HG03066 (cell line): Measurements from ENCODE around the gene LTBP1.
"Not testable (repeated sequence)": the region's sequence is repeated elsewhere in the genome, so short reads cannot be mapped to it uniquely, and the experiment has no call there.

Source experiments
- ATAC-seq: cut with Tn5 transposase; IDR thresholded peaks from one replicate; pipeline ENCODE4 v1.9.1; 2021; ENCODE audit warnings: low read depth; ENCODE audit not compliant: unreplicated experiment

LTBP1 gene

DNA sequence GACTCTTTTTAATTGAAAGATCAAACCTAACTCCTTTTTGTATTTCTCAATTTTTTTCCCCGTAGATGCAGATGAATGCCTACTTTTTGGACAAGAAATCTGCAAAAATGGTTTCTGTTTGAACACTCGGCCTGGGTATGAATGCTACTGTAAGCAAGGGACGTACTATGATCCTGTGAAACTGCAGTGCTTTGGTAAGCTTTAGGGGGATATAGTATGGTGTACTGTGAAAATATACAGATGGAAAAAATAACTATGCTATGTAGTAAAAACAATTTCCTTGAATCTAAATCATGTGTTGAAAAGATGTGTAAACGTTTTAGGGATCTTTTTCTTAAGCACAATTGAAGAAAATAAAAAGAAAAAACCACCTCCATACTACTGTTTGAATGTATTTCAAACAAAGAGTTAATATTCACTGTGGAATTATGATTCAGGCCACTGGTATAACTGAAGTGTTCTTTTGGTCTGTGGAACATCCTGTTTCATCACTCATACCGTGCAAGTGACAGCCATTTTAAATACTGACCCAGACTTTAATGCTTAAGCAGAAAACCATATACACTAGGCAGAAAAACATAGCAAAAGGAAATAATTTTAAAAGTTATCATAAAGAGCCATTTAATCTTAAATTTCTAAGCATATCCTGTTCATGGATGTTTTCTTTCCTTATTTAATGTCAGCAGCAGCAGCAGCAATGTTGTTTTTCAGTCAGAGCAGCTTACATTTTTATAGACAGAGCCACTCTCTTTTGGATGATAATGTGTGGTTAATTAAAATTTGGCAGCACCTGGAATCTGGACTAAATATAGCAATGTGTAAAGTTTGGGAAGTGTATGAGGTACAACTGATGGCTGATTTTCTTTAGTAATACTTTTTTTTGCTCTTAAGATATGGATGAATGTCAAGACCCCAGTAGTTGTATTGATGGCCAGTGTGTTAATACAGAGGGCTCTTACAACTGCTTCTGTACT lies 416.9 kb downstream of the LTBP1 start:
- no peak for ATAC-seq

DNA sequence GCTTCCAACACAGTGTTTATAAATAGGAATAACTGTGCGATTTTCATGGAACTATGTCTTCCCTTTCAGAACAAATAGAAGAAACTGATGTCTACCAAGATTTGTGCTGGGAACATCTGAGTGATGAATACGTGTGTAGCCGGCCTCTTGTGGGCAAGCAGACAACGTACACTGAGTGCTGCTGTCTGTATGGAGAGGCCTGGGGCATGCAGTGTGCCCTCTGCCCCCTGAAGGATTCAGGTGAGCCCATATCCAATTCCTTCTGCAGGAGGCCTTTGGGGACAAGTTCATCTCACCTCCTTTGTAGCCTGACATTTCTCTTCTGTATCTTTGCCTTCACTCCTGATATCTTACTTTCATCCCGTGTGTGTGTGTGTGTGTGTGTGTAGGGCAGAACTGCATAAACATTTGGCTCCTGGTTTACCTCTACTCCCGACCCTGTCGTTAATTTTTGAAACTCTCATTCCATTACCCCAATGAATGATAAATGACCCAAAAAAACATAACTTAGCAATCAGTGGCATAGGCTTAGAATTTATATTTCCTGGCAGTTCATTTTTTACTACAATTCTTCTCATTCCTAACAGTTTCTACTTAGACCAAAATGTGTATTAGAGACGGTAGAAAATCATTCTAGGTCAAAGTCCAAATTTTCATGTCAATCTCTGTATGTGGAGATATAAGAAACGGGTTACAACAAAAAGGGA lies 418.7 kb downstream of the LTBP1 start:
- ATAC-seq: no peak

DNA sequence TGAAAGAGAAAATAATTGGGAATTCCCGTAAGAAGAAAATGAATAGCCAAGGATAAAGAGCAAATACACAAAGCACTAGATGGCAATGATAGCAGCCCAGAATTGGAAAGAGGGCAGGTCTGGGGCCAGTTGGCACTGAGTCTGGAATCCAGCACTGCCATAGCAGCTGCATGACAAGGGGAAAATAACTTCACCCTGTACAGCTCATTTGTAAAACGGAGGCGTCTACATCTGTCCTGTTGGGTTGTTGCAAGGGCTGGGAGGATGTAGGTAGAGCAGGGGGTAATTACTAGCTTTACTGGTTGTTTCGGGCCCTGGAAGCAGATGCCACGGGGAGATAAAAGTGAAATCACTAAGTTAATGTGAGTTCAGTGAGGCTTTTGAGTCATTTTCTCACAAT lies 419.7 kb downstream of the LTBP1 start:
- ATAC-seq: no peak

DNA sequence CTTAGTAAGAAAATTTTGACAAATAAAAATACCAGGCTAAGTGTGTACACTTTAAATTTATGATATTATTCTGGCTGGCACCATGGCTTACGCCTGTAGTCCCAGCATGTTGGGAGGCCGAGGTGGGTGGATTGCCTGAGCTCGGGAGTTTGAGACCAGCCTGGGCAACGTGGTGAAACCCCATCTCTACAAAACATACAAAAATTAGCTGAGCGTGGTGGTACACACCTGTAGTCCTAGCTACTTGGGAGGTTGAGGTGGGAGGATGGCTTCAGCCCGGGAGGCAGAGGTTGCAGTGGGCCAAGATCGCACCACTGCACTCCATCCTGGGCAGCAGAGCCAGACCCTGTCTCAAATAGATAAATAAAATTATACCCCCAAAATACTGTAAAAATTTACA lies 421.8 kb downstream of the LTBP1 start:
- ATAC-seq: not testable (repeated sequence)

DNA sequence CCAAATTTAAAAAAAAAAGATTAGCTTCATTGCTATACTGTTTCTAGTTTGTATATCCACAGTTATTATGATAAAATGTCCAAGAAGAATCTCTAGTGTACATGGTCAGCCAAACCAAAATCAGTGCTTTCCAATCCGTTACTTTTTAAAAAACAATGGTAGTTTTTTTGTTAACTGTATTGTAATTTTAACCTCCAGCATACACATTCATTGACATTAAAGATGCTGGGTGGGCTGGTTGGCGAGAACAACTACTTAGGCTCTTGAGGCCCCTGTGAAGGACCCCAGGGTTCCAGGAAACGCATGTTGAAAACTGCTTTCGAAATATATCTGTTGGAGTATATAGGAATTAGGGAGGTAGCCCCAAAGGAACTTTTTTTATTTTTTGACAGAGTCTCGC lies 422.4 kb downstream of the LTBP1 start:
- ATAC-seq: no peak

DNA sequence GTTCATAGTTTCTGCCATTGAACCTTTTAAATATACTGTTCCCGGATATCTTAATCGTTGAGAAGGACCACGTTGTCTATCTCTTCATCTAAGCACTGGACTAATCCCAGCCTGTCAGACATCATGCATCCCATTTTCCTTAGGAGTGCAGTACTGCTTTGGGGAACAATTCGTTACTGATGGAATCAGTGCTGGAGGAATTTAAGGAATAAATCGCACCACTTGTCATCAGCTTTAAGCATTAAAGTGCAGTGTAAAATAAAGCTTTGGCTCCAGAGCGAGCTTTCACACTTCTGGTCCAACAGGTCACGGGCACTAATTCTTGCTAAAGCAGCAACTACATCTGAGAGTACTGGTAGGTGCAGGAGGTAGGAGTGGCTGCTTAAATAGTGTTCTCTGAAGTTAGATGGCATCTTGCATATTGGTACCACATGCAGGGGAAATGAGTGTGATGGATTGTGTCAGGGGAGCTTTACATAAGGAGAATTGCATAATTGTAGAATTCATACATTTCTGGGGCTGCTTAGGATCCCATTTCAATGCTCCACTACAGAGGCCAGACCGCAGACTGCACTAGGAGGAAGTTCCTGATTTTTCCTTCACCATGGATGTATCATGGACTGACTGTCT lies 424.0 kb downstream of the LTBP1 start:
- ATAC-seq: no peak

DNA sequence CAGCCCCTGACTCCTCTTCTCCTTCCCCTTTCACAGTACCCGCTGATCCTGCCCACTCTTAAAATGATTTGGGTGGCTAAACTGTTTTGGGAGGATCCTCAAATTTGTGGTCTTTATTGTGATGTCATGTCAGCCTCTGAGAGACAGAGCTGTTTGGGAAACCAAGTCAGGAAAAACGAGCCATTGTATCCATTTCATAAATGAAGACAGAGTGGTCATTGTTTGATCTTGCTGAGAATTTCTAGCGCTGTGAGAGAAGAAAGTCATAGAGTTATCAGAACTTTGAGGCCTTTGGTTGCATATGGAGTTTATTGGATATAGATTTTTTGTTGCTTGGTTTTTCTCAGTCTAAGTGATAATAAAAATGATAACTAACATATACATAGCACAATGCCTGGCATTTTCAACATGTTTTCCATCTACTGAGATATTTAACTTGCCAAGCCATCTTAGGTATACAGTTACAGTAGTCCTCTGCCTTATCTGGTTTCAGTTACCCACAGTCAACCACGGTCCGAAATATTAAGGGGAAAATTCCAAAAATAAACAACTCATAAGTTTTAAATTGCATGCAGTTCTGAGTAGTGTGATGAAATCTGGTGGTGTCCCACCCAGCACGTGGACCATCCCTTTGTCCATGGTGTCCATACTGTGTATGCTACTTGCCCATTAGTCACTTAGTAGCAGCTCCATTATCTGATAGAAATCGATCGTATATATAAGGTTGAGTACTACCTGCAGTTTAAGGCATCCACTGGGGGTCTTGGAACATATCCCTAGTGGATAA lies 424.7 kb downstream of the LTBP1 start:
- no peak for ATAC-seq

DNA sequence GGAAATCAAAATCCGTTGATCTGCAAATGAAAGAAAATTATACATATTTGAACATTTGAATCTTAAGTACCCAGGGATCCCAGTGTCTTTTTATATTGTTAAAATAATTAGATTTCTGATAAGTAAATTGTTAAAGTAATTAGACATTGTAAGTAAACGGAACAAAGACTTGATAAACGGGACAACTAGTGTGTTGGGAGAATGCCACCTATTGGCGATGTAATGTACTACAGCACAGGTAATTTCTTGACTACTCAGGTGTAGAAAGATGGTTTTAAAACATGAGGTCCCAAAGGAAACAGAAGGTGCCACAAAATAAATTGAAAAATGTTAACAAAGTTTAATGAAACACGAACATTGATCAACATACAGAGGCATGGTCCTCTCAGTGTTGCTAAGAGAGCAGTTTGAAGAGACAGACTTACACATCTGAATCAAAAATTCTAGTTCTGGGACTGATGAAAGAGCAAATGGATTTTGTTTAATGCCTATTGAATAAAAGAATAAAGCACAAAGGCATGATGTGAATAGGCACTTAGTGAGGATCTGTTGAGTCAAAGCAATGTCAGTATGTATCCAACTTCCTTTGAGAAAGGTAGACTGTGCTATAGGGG lies 426.3 kb downstream of the LTBP1 start:
- no peak for ATAC-seq

DNA sequence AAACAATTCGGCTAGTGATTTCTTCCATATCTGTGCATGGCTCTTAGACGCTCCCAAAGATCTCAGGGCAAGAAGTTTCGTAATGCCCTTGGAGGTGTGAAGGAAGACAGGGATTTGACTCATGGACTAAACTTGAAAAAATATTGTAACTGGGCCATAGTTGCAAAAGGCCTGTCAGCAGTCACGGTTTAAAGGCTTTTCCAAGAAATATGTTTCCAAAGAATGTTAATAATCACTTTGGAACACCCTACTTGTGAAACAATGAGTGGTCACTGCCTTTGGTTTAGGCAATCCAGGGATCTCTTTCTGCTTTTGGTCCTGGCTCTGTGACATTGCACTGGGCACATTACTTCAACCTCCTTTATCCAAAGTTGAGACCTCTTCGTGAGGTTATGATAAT lies 427.2 kb downstream of the LTBP1 start:
- no peak for ATAC-seq

DNA sequence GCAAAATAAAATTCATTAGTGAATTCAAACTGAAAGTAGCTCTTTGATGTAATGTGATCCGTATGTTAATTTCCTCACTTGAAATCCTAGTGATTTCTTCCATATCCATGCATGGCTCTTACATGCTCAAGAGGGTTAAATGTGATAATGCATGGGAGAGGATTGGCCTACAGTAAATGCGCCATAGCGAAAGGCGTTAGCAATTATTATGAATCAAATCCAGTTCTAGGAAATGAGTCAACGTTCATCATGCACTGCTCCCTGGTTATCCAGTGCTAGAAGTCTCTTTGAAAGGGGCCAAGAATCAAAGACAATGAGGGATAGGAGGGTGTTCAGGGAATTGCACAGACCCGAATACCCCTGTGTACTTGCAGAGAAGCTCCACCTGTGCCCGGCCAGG lies 428.3 kb downstream of the LTBP1 start:
- no peak for ATAC-seq

DNA sequence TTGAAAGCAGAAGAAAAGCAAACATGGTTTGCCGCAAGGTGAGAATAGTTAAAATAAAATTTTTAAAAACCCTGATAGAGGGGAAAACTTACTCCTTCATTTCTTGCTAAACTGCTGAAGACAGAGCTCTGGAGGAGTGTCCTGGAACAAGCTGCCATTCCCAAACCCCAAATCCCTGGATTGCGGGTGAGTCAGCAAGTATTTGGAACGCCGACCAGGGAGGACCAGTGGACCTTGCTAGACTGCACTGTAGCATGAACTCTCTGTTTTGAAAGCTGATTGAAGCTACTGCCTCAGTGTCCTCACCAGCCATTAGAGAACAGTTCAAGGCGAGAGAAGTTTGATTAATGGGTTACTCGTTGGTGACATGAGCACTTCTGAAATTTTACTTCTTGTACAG lies 430.3 kb downstream of the LTBP1 start:
- no peak for ATAC-seq

DNA sequence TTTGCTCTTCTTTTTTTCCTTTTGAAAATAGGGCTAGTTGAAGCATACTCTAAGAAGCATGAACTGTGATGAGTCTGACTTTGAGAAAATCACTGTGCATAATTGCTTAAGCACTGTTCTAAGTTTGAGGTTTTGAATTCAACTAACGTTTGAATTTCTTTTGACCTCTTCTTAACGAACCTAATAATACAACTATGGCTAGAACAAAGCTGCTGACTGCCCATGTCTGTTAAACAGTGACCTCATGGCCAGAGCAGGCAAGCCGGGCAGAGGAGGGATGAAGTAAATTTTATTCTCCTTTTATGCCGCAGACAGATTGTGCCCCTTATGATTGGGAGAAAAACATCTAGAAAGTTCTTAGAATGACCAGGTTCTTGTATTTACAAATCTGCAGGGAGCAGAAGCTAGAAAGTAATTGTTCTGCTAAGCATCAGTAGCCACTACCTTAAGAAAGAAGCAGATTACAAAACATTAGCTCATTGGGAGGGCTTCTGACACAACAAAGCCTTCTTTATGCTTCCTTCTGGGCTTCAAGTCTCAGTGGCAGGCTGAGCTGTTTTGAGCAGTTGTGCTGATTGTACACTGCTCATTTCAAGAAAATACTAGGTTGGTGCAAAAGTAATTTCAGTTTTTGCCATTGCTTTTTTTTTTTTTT lies 431.9 kb downstream of the LTBP1 start:
- no peak for ATAC-seq

DNA sequence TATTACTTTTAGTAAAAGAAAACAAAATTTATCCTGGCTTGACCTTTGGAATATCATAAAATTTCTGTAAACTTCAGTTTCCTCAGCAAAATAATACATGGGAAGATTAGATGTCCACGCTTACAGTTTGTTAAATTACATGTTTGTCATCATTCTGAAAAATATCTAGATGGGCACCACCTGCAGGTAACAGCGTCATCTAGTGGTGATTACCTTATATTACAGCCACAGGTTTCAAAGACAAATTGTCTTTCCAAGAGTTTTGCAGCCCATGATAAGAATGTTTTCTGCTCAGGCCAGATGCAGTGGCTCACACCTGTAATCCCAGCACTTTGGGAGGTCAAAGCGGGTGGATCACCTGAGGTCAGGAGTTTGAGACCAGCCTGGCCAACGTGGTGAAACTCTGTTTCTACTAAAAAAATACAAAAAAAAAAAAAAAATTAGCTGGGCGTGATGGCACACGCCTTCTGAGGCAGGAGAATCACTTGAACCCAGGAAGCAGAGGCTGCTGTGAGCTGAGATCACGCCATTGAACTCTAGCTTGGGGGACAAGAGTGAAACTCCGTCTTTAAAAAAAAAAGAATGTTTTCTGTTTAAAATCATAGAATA lies 433.4 kb downstream of the LTBP1 start:
- no peak for ATAC-seq

DNA sequence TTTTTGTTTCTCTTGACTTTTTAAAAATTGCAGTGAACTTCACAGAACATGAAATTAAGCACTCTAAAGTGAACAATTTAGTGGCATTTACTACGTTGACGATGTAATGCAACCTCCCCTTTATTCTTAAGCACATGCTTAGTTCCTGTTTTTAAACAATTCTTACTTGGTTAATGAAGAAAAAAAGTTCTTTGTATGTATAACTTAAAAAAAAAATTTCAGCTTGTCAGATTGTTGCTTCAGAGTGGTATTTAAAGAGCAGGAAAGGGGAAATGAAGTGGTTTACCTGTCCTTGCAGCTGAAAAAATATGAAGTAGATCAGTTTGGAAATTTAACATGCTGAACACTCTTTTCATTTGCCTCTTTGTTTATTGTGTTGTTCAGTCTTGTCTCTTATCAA lies 434.0 kb downstream of the LTBP1 start:
- no peak for ATAC-seq

DNA sequence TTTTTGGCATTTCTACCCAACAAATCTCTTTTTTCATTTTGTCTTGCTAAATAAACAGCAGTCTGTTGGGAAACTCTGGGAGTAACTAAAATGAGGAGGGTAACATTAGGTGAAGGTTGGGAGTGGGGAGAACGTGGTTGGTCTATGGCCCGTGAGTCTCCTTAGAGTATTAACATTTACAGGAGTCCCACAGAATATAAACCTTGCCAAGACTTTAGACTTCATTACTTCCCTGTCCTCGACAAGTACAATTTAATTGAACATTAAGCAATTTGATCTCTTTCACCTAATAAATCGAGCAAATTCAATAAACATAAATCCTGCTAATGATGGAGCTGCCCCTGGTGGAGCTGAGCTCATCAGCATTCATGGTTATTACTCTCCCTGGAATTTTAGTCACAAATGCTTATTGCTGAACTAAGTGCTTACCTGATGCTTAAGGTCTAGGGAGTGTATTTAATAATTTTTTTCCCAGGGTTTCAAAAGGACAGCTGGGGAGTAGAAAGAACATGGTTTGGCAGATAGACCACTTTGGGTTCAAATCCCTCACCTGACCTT lies 434.6 kb downstream of the LTBP1 start:
- no peak for ATAC-seq

DNA sequence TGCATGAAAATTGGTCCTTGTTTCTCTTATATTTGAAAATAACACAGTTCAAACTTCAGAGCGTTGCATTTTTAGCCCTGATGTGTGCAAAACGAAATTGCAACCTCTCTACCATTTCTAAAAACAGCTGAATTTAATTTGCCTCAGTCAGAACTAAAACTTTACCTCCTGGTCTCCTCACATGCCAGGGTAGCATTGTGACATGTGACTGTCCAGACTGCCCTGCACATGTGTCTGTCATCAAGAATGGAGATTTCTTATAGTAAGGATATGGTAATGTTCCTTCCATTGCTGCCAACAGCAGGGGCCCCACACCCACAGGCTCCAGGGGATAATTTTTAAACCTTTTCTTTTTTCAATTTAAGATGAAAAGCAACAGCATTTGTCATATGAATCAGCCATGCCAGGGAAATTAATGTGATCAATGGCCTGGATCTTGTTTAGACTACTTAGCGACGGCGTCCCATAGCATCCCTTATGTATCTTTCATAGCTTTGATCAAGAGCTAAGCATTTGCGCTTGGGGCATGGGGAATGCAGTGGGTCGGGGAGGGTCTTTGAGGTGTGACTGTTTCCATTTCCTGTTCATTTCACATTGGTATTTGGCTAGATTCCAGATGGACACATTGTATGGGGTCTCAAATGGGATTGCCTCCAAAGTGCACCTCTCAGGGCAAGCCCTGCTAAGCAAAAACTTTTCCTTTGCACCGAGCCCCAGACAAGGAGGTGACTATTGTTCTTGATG lies 437.3 kb downstream of the LTBP1 start:
- ATAC-seq: no peak

DNA sequence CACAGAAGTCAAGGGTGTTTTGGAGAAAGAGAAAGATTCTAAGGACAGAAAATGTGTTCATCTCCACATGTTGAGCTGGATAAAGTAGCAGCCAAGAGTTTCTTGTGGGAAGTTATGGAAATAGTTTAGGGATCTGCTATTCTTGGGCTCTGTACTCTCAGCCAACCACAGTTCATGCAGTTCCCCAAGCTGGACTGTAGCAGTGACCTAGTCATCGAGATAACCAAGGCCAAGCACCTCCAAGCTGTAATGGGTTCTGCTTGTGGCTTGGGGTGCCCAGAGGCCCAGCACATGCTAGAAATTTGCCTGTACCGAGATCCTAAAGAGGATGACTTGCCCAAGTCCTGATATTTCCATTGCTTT lies 437.8 kb downstream of the LTBP1 start:
- no peak for ATAC-seq

DNA sequence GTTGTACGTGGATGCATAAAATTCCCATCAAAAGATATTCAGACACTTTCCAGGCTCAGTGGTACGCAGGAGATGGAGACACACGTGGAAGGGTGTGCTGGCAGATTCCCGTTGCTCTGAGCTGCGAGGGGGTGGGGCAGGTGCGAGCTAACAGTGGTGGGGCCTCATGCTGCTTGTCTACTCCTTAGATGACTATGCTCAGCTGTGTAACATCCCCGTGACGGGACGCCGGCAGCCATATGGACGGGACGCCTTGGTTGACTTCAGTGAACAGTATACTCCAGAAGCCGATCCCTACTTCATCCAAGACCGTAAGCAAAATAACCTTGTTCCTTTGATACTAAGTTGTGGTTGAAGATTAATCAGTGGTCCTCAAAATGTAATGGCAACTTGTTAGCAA lies 442.2 kb downstream of the LTBP1 start:
- ATAC-seq: no peak
